K562 (cell line): ENCODE results near the gene UBE2L6. TPM values are rescaled to one million over a fixed set of nuclear protein-coding genes. Genes with fewer than 3 reads are reported as not detected.

ENCODE experiments used
- ATAC-seq: fragments of 200-7000 bp; cut with Tn5 transposase; 3 replicates; pipeline ENCODE4 v1.9.1; 2020; ENCODE audit warnings: moderate library complexity
- BruUV-seq: library from RNA; stranded (reverse); fragments of 400-500 nt; replicated peaks from 2 replicates; lab custom pipeline; 2021; lab: Mats Ljungman, UMichigan
- CTCF ChIA-PET: fragments of 300-600 bp; formaldehyde crosslinking; extraction: SDS; loops from one replicate; lab custom pipeline; 2021; ENCODE audit warnings: low intra/inter-chr PET ratio; lab: Yijun Ruan, JAX
- POLR2A ChIA-PET: fragments of 300-600, 350-650 bp; sonication (Branson Sonifier 250); formaldehyde crosslinking; extraction: SDS; loops from one replicate; lab custom pipeline; 2021; ENCODE audit warnings: antibody characterized with exemption, inconsistent platforms; lab: Yijun Ruan, JAX
- DNase-seq, 4 experiments: peaks; one replicate each; pipeline versions ENCODE4 v3.0.0 to v3.0.0-alpha.2; 2011 to 2018; ENCODE audit warnings: low spot score in 3 of 4, mixed read lengths in 3 of 4; ENCODE audit errors: extremely low read depth in 1 of 4
- FAIRE-seq: peaks from 2 replicates; lab custom pipeline; 2011; peaks lifted over from hg19 to GRCh38; lab: Jason Lieb, UNC
- H2AFZ ChIP-seq: 2 replicates; pipeline ENCODE4 v1.6.0; 2011; ENCODE audit warnings: low read depth, low read length, control low read depth, inconsistent platforms
- H3K27ac ChIP-seq: fragments of 200-600 bp; 3 replicates; pipeline ENCODE4 v1.8.0; 2011; ENCODE audit warnings: low read depth, mild to moderate bottlenecking, control low read depth, inconsistent platforms, low read length, moderate library complexity, mixed read lengths; ENCODE audit errors: extremely low read depth
- H3K27me3 ChIP-seq, 2 experiments: fragments of 300-600 bp in 1 of 2; 2 replicates in 1 of 2; 3 replicates in 1 of 2; pipeline versions ENCODE4 v1.6.0 to v1.8.0; 2011; ENCODE audit warnings: inconsistent platforms in 2 of 2, low read length in 2 of 2, mild to moderate bottlenecking in 1 of 2, mixed read lengths in 1 of 2, moderate library complexity in 1 of 2; ENCODE audit not compliant: control insufficient read depth in 2 of 2, insufficient read depth in 2 of 2
- H3K36me3 ChIP-seq: fragments of 300-600 bp; 3 replicates; pipeline ENCODE4 v1.8.0; 2011; ENCODE audit warnings: mild to moderate bottlenecking, low read length, inconsistent platforms; ENCODE audit not compliant: control insufficient read depth, insufficient read depth
- H3K4me1 ChIP-seq, 2 experiments: fragments of 200-600 bp in 1 of 2; replicated peaks in 1 of 2; 2 replicates in 1 of 2; 3 replicates in 1 of 2; pipeline versions ENCODE4 v1.5.1 to v1.8.0; 2011; ENCODE audit warnings: inconsistent platforms in 2 of 2, low read length in 2 of 2, mild to moderate bottlenecking in 1 of 2, mixed read lengths in 1 of 2, moderate library complexity in 1 of 2; ENCODE audit not compliant: control insufficient read depth in 2 of 2, insufficient read depth in 2 of 2
- H3K4me2 ChIP-seq: 2 replicates; pipeline ENCODE4 v1.6.1; 2011; ENCODE audit warnings: low read length, control low read depth, inconsistent platforms, mixed read lengths; ENCODE audit not compliant: insufficient read depth
- H3K4me3 ChIP-seq: fragments of 200-600 bp; sonication (generic), shearing (Covaris generic); 2 replicates; pipeline ENCODE4 v1.5.1; 2016; ENCODE audit warnings: control low read depth, inconsistent platforms
- H3K79me2 ChIP-seq: fragments of 200-600 bp; 3 replicates; pipeline ENCODE4 v1.8.0; 2011; ENCODE audit warnings: low read length, inconsistent platforms; ENCODE audit not compliant: control insufficient read depth, insufficient read depth
- H3K9ac ChIP-seq, 2 experiments: 2 replicates each; pipeline versions ENCODE4 v1.6.0 to v1.6.1; 2011; ENCODE audit warnings: low read depth in 2 of 2, low read length in 2 of 2, control low read depth in 1 of 2, inconsistent platforms in 1 of 2, mild to moderate bottlenecking in 1 of 2, mixed read lengths in 1 of 2; ENCODE audit not compliant: insufficient read depth in 1 of 2
- H3K9me1 ChIP-seq: one replicate; pipeline ENCODE4 v1.6.0; 2011; ENCODE audit warnings: inconsistent platforms, mild to moderate bottlenecking, low read length, moderate library complexity; ENCODE audit not compliant: control insufficient read depth, insufficient read depth
- H3K9me3 ChIP-seq: replicated peaks from 2 replicates; pipeline ENCODE4 v1.5.1; 2011; ENCODE audit warnings: low read depth, low read length, inconsistent platforms; ENCODE audit not compliant: control insufficient read depth, insufficient read depth
- H4K20me1 ChIP-seq: replicated peaks from 2 replicates; pipeline ENCODE4 v1.6.1; 2011; ENCODE audit warnings: low read length, inconsistent platforms, mixed read lengths; ENCODE audit not compliant: control insufficient read depth, insufficient read depth
- FOXA1 ChIP-seq: fragments of 450-650 bp; IDR thresholded peaks from 2 replicates; pipeline ENCODE4 v1.6.1; 2016; ENCODE audit warnings: mild to moderate bottlenecking, borderline replicate concordance
- FOXJ3 ChIP-seq: sonication (generic); formaldehyde crosslinking; IDR thresholded peaks from 2 replicates; pipeline ENCODE4 v1.4.0; 2020; ENCODE audit warnings: mild to moderate bottlenecking, missing genetic modification reagents
- HCFC1 ChIP-seq: IDR thresholded peaks from 2 replicates; pipeline ENCODE4 v1.6.1; 2012; ENCODE audit warnings: low read depth, low read length, improper control_type of control experiment
- KLF10 ChIP-seq: fragments of 250-450 bp; sonication (Bioruptor Pico); IDR thresholded peaks from 2 replicates; pipeline ENCODE4 v1.6.1; 2021; ENCODE audit warnings: matching md5 sums
- MITF ChIP-seq: IDR thresholded peaks from 2 replicates; pipeline ENCODE4 v1.6.1; 2014; ENCODE audit warnings: antibody characterized with exemption
- OTX1 ChIP-seq: fragments of 450-650 bp; formaldehyde crosslinking; IDR thresholded peaks from 2 replicates; pipeline ENCODE4 v1.4.0; 2022; ENCODE audit warnings: mild to moderate bottlenecking
- PHB2 ChIP-seq: fragments of 450-650 bp; IDR thresholded peaks from 2 replicates; pipeline ENCODE4 v1.6.1; 2017; ENCODE audit warnings: low read depth
- PML ChIP-seq: IDR thresholded peaks from 2 replicates; pipeline ENCODE4 v1.6.1; 2012; ENCODE audit warnings: low read length, inconsistent platforms
- SUPT5H ChIP-seq: fragments of 450-650 bp; IDR thresholded peaks from 2 replicates; pipeline ENCODE4 v1.6.1; 2016
- ZNF232 ChIP-seq: sonication (generic); formaldehyde crosslinking; IDR thresholded peaks from 2 replicates; pipeline ENCODE4 v1.8.0; 2022; ENCODE audit warnings: mild to moderate bottlenecking, missing genetic modification reagents
- WGBS: fragments of 100-300 bp; shearing (Covaris generic); methylation state at CpG from one replicate; pipeline ENCODE4 v1.1.6; 2016; ENCODE audit warnings: low coverage, mixed read lengths; ENCODE audit not compliant: insufficient coverage; ENCODE audit errors: missing lambda C conversion rate; 5-methylcytosine and 5-hydroxymethylcytosine counted together
- in situ Hi-C: fragments of 300-500 bp; cut with MboI; formaldehyde crosslinking; loops from 4 replicates; pipeline ENCODE4 v1.15.0; 2018; ENCODE audit warnings: inconsistent platforms, mixed read lengths
- intact Hi-C: fragments of 100-400 bp; cut with micrococcal nuclease; formaldehyde crosslinking; loops from 2 replicates; pipeline ENCODE4 v1.14.2; 2022
- polyA plus RNA-seq, 8 experiments: library from polyadenylated mRNA; depleted of rRNA in 4 of 8; stranded (reverse) in 5 of 8; unstranded in 3 of 8; fragments of >200 nt; fragmentation: Nextera tagmentation in 2 of 8; fragmentation: Illumina TruSeq in 1 of 8; extraction: Ambion mirVana in 2 of 8; extraction: Trizol in 1 of 8; gene quantifications; 2 replicates each; pipeline versions ENCODE4 v1.2.1 to v1.2.3, GENCODE V29; 2011 to 2014; ENCODE audit warnings: inconsistent platforms in 1 of 8, missing spikeins in 1 of 8
- total RNA-seq, 7 experiments: library from RNA; depleted of rRNA in 6 of 7; stranded (reverse); fragments of >200 nt in 6 of 7; fragmentation: Illumina TruSeq in 2 of 7; extraction: Trizol in 2 of 7; gene quantifications; 2 replicates each; pipeline versions ENCODE4 v1.2.1 to v1.2.3, GENCODE V29; 2011 to 2021; ENCODE audit warnings: low replicate concordance in 1 of 7
- TF ChIP-seq, protein P1 (sequence below): fragments of 450-650 bp; IDR thresholded peaks from 2 replicates; pipeline ENCODE4 v1.6.1; 2016; ENCODE audit warnings: antibody characterized with exemption
- TF ChIP-seq, protein P2 (sequence below): sonication (generic); IDR thresholded peaks from 2 replicates; pipeline ENCODE4 v1.6.1; 2016

The UBE2L6 gene
- total and polyA plus RNA-seq, 9 of the 15 experiments (the other 6 are each of a cell fraction or from before 2014, with no cell fraction given), result 5.9 to 24.9 (median 9.7) TPM

DNA sequence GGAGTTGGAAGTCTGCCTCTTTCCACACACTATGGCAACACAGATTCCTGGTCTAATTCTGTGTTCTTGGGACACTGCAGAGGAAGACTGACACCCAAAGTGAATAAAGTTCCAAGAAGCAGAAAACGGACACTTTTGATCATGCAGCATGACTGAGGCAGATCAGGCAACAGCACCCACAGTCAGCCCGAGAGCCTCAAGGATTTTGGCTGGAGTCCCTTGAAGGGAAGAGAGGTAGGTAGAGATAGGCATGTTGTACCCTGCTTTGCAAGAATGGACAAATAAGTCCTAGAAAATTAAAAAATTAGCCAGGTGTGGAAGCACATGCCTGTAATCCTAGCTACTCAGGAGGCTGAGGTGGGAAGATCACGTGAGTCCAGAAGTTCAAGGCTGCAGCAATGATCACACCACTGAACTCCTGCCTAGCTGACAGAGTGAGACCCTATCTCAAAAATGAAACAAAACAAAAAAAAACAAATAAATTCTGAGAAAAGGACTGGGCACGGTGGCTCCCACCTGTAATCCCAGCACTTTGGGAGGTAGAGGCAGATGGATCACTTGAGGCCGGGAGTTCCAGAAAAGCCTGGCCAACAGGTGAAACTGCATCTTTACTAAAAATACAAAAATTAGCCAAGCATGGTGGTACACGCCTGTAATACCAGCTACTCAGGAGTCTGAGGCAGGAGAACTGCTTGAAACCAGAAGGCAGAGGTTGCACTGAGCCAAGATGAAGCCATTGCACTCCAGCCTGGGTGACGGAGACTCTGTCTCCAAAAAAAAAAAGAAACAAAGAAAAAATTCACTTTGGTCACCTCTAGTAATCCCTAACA, 58.9 kb downstream of the UBE2L6 start:
- intact Hi-C loops, result no loop called here
- FAIRE-seq, result no peak
- Histone ChIP-seq H3K4me2 (no peak overlapping the region), H3K9me1 (no peaks in the 10 kb centered on the region), H3K9me3 (no peaks in the 10 kb centered on the region), H3K27me3 (no peaks in the 10 kb centered on the region), H3K4me3 (no peak overlapping the region), H2AFZ (no peak overlapping the region), H3K36me3 (peaks cover 52% of the 10 kb centered on the region), H3K4me1 (peaks cover 8 to 15% of the 10 kb centered on the region in 2 experiments; a peak in 3 of 5 replicates), H4K20me1 (no peaks in the 10 kb centered on the region), H3K9ac (no peak overlapping the region), H3K27ac (0 out of 3 replicates have a peak overlapping the region, but pooled peaks have one; percentile 25), H3K79me2 (peaks cover 37% of the 10 kb centered on the region)
- TF ChIP-seq ZNF232 (CRISPR knock-in tag) (no peak), MITF (no peak), FOXJ3 (CRISPR knock-in tag) (no peak), PHB2 (no peak), SUPT5H (no peak), OTX1 (CRISPR knock-in tag) (no peak), FOXA1 (no peak), KLF10 (no peak), HCFC1 (no peak), PML (no peak)
- TF ChIP-seq, protein P1, sequence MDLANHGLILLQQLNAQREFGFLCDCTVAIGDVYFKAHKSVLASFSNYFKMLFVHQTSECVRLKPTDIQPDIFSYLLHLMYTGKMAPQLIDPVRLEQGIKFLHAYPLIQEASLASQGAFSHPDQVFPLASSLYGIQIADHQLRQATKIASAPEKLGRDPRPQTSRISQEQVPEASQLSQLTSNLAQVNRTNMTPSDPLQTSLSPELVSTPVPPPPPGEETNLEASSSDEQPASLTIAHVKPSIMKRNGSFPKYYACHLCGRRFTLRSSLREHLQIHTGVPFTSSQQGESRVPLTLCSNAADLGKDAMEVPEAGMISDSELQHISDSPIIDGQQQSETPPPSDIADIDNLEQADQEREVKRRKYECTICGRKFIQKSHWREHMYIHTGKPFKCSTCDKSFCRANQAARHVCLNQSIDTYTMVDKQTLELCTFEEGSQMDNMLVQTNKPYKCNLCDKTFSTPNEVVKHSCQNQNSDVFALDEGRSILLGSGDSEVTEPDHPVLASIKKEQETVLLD, result no peak
- TF ChIP-seq, protein P2, sequence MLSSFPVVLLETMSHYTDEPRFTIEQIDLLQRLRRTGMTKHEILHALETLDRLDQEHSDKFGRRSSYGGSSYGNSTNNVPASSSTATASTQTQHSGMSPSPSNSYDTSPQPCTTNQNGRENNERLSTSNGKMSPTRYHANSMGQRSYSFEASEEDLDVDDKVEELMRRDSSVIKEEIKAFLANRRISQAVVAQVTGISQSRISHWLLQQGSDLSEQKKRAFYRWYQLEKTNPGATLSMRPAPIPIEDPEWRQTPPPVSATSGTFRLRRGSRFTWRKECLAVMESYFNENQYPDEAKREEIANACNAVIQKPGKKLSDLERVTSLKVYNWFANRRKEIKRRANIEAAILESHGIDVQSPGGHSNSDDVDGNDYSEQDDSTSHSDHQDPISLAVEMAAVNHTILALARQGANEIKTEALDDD, result no peak
- in situ Hi-C loops, result no loop called here
- DNase-seq, result no peak
- WGBS, result 75% methylated on average over 7 of the region's 7 CpGs
- ChIA-PET CTCF (no interaction called here), POLR2A (interaction anchor here (1.0 kb wide), 1 partner anchor 14 kb away, joined by 3 read pairs; no protein-coding TSS in a partner anchor)
- no peak for ATAC-seq
- no TSS peak for BruUV-seq
